ENCODE data around the gene GRWD1. TPM values are rescaled to one million over a fixed set of nuclear protein-coding genes. Genes with fewer than 3 reads are reported as not detected.
A peak's percentile ranks its signal among the peaks of the same experiment; 100 is the strongest.

Gene GRWD1
- total RNA-seq, 1 donor from 2014 or later = 10.6 TPM

DNA sequence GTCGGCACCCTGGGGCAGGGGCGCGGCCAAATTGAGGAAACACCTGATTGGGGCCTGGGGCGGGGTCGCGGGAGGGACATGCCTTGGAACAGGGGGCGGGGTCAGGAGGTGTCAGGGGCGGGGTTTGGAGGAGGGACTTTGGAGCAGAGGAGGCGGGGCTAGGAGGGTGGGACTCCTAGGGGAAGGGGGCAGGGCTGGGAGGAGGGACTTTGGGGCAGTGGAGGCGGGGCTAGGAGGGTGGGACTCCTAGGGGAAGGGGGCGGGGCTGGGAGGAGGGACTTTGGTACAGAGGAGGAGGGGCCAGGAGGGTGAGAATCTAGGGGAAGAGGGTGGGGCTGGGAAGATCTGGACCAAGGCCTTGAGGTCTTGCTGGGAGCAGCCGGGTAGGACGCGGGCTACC, 30.4 kb upstream of the GRWD1 start:
- Histone ChIP-seq H3K4me3 (no peak overlapping the region), H3K27me3 (peaks cover 15% of the 10 kb centered on the region), H3K4me1 (no peaks in the 10 kb centered on the region), H3K79me2 (ENCODE audit: low read depth) (no peaks in the 10 kb centered on the region), H3F3A (ENCODE audit: low read depth) (peaks cover 15% of the 10 kb centered on the region), H4K20me1 (ENCODE audit: low read depth) (no peaks in the 10 kb centered on the region), H2AFZ (replicated peaks) (no peak overlapping the region), H3K9ac (no peak overlapping the region), H3K4me2 (no peak overlapping the region), H3K36me3 (no peaks in the 10 kb centered on the region), H3K9me3 (ENCODE audit: low read depth) (no peaks in the 10 kb centered on the region), H3K27ac (no peak overlapping the region)
- peaks cover 14% of the 10 kb centered on the region for H3K27me3 Mint-ChIP-seq (ENCODE audit: insufficient read depth, low read depth)
- no peaks in the 10 kb centered on the region for H3K36me3 Mint-ChIP-seq
- H3K4me3 Mint-ChIP-seq = no peak overlapping the region
- H3K27ac Mint-ChIP-seq = no peak overlapping the region
- peak; percentile 77 for DNase-seq (ENCODE audit: low spot score)
- TF ChIP-seq EZH2 (IDR thresholded peaks at IDR 0.05) = no peak
- TF ChIP-seq EZH2phosphoT487 (IDR thresholded peaks at IDR 0.05) = no peak
- TF ChIP-seq, protein P1, sequence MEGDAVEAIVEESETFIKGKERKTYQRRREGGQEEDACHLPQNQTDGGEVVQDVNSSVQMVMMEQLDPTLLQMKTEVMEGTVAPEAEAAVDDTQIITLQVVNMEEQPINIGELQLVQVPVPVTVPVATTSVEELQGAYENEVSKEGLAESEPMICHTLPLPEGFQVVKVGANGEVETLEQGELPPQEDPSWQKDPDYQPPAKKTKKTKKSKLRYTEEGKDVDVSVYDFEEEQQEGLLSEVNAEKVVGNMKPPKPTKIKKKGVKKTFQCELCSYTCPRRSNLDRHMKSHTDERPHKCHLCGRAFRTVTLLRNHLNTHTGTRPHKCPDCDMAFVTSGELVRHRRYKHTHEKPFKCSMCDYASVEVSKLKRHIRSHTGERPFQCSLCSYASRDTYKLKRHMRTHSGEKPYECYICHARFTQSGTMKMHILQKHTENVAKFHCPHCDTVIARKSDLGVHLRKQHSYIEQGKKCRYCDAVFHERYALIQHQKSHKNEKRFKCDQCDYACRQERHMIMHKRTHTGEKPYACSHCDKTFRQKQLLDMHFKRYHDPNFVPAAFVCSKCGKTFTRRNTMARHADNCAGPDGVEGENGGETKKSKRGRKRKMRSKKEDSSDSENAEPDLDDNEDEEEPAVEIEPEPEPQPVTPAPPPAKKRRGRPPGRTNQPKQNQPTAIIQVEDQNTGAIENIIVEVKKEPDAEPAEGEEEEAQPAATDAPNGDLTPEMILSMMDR (IDR thresholded peaks at IDR 0.05) = no peak
- H3K4me1 Mint-ChIP-seq = peaks cover 37% of the 10 kb centered on the region
- H3K9me3 Mint-ChIP-seq = no peaks in the 10 kb centered on the region

DNA sequence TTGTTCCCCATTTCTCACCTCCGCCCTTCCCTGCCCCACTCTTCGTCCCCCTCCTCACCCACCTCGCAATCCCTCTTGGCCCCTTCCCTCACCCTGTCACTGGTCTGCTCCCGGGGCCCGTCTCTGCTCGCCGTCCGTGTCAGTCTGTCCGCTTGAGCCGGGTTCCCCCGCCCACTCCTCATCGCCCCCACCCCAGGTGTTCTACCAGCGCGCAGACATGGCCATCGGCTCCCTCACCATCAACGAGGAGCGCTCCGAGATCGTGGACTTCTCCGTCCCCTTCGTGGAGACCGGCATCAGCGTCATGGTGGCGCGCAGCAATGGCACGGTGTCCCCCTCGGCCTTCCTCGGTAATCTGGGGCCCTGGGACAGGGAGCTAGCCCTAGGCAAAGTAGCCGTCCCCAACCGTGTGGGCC, 30.0 kb upstream of the GRWD1 start:
- no peak for DNase-seq (ENCODE audit: low spot score)
- Histone ChIP-seq H2AFZ (replicated peaks) (no peak overlapping the region), H3K9ac (no peak overlapping the region), H3K4me1 (no peaks in the 10 kb centered on the region), H3K79me2 (ENCODE audit: low read depth) (no peaks in the 10 kb centered on the region), H3F3A (ENCODE audit: low read depth) (peaks cover 15% of the 10 kb centered on the region), H3K9me3 (ENCODE audit: low read depth) (no peaks in the 10 kb centered on the region), H3K36me3 (no peaks in the 10 kb centered on the region), H3K4me2 (no peak overlapping the region), H3K4me3 (no peak overlapping the region), H4K20me1 (ENCODE audit: low read depth) (no peaks in the 10 kb centered on the region), H3K27me3 (peaks cover 15% of the 10 kb centered on the region), H3K27ac (no peak overlapping the region)
- TF ChIP-seq, protein P1 (IDR thresholded peaks at IDR 0.05) = no peak
- TF ChIP-seq EZH2 (IDR thresholded peaks at IDR 0.05) = no peak
- no peak for TF ChIP-seq EZH2phosphoT487 (IDR thresholded peaks at IDR 0.05)
- Mint-ChIP-seq H3K4me1 (peaks cover 37% of the 10 kb centered on the region), H3K4me3 (no peak overlapping the region), H3K27me3 (ENCODE audit: insufficient read depth, low read depth) (peaks cover 14% of the 10 kb centered on the region), H3K36me3 (no peaks in the 10 kb centered on the region), H3K27ac (no peak overlapping the region), H3K9me3 (no peaks in the 10 kb centered on the region)

DNA sequence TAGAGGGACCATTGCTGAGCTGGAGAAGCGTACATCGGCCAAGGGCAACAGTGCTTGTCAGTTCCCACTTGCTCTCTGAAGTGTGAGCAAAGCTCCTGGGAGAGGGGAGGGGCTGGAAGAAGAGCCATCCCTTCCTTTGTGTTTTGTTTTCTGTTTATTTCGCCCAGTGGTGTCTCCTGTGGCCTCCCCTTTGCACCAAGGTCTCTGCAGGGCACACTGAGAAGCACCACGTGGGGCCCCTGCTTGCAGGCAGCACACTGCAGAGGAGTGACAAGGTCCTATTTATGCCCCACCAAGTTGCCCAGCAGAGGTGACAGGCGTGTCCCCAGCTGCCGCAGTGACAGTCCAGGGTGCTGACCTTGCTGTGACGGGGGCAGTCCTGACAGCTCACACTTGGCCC, 28.4 kb upstream of the GRWD1 start:
- Mint-ChIP-seq H3K4me1 (peaks cover 37% of the 10 kb centered on the region), H3K4me3 (peak overlapping the region; percentile 46), H3K27me3 (ENCODE audit: insufficient read depth, low read depth) (peaks cover 14% of the 10 kb centered on the region), H3K27ac (no peak overlapping the region), H3K36me3 (no peaks in the 10 kb centered on the region), H3K9me3 (no peaks in the 10 kb centered on the region)
- Histone ChIP-seq H3K27ac (no peak overlapping the region), H3K36me3 (no peaks in the 10 kb centered on the region), H3K4me3 (no peak overlapping the region), H3K9me3 (ENCODE audit: low read depth) (no peaks in the 10 kb centered on the region), H2AFZ (replicated peaks) (no peak overlapping the region), H3K27me3 (peaks cover 15% of the 10 kb centered on the region), H4K20me1 (ENCODE audit: low read depth) (no peaks in the 10 kb centered on the region), H3F3A (ENCODE audit: low read depth) (peaks cover 15% of the 10 kb centered on the region), H3K9ac (no peak overlapping the region), H3K4me1 (no peaks in the 10 kb centered on the region), H3K4me2 (no peak overlapping the region), H3K79me2 (ENCODE audit: low read depth) (no peaks in the 10 kb centered on the region)
- no peak for TF ChIP-seq EZH2 (IDR thresholded peaks at IDR 0.05)
- TF ChIP-seq, protein P1 (IDR thresholded peaks at IDR 0.05) = no peak
- TF ChIP-seq EZH2phosphoT487 (IDR thresholded peaks at IDR 0.05) = no peak
- DNase-seq (ENCODE audit: low spot score) = no peak
